Fibroblast of the aortic adventitia (primary cell): ENCODE results near the gene FAAH. TPM values are rescaled to one million over a fixed set of nuclear protein-coding genes. Genes with fewer than 3 reads are reported as not detected.
"Not testable (repeated sequence)": the region's sequence is repeated elsewhere in the genome, so short reads cannot be mapped to it uniquely, and the experiment has no call there.

ENCODE experiments used
- DNase-seq: peaks from one replicate; pipeline ENCODE4 v3.0.0-alpha.2; 2010; ENCODE audit warnings: low read depth
- H3K4me3 ChIP-seq: 2 replicates; pipeline ENCODE4 v1.5.1; 2011; ENCODE audit warnings: low read depth, mild to moderate bottlenecking, control low read depth, low read length, moderate library complexity
- CTCF ChIP-seq: IDR thresholded peaks from 2 replicates; pipeline ENCODE4 v1.5.1; 2011; ENCODE audit warnings: mild to moderate bottlenecking, low read length, control low read depth, inconsistent platforms; ENCODE audit not compliant: insufficient read depth
- total RNA-seq: library from RNA; depleted of rRNA; stranded (reverse); fragments of >200 nt; gene quantifications from 2 replicates; pipeline ENCODE4 v1.2.3, GENCODE V29; 2012; ENCODE audit warnings: low replicate concordance

FAAH gene
- 0.18 and 0.65 TPM in 2 replicates for total RNA-seq

GRCh38 chr1:46394108-46394871 lies at the start of gene FAAH:
Gene FAAH, plus strand, starts transcription at chr1:46394317. Its CDS starts 32 bp downstream, at chr1:46394349.
- DNase-seq, result no peak
- no peak for TF ChIP-seq CTCF
- H3K4me3 ChIP-seq, result no peak within 1 kb of the TSS

GRCh38 chr1:46344481-46344880 lies 49.6 kb upstream of the FAAH start:
- no peak for TF ChIP-seq CTCF
- DNase-seq, result no peak

GRCh38 chr1:46345281-46345680 lies 48.8 kb upstream of the FAAH start:
- DNase-seq, result no peak
- no peak for TF ChIP-seq CTCF
- no peak overlapping the region for H3K4me3 ChIP-seq

More at GRCh38 chr1:46344481-46344880, 49.6 kb upstream of the FAAH start:
- H3K4me3 ChIP-seq, result no peak overlapping the region

- no peak for TF ChIP-seq CTCF
- H3K4me3 ChIP-seq, result no peak overlapping the region
- no peak for DNase-seq
These were observed 41.8 kb upstream of the FAAH start for GRCh38 chr1:46352363-46352762.

- H3K4me3 ChIP-seq, DNase-seq: not testable (repeated sequence)
These were observed 38.2 kb upstream of the FAAH start for GRCh38 chr1:46355920-46356319.

GRCh38 chr1:46362158-46362557 lies 32.0 kb upstream of the FAAH start:
- DNase-seq, result no peak
- no peak overlapping the region for H3K4me3 ChIP-seq
- no peak for TF ChIP-seq CTCF

- TF ChIP-seq CTCF, result no peak
- no peak overlapping the region for H3K4me3 ChIP-seq
- DNase-seq, result no peak
These were observed 31.0 kb upstream of the FAAH start for GRCh38 chr1:46363121-46363520.
